ENCODE results near the gene KLHDC7B. TPM values are rescaled to one million over a fixed set of nuclear protein-coding genes. Genes with fewer than 3 reads are reported as not detected.

KLHDC7B gene
- total and polyA plus RNA-seq, 10 of the 15 experiments (the other 5 are each of a cell fraction or from before 2014, with no cell fraction given), result 0.05 to 2.2 (median 0.93) TPM; not detected in 2

- no TSS peak for BruUV-seq (replicated peaks)
Measured at GRCh38 chr22:50516891-50517290, 28.8 kb upstream of the KLHDC7B start.

More at GRCh38 chr22:50516891-50517290, 28.8 kb upstream of the KLHDC7B start:
- 85% methylated on average over 16 of the region's 16 CpGs for WGBS (ENCODE audit: insufficient coverage, insufficient replicate concordance, low lambda C conversion rate, missing lambda C conversion rate)
- Histone ChIP-seq H3K36me3 (ENCODE audit: control insufficient read depth in 2 of 2, insufficient read depth in 2 of 2, low read length in 1 of 2) (peaks cover 5 to 31% of the 10 kb centered on the region in 2 experiments; a peak in 3 of 4 replicates), H3K4me3 (no peak overlapping the region), H3K27me3 (replicated peaks in 1 of 2; ENCODE audit: control insufficient read depth in 2 of 2, insufficient read depth in 2 of 2, low read length in 1 of 2) (no peaks in the 10 kb centered on the region), H4K20me1 (ENCODE audit: control insufficient read depth, insufficient read depth) (no peaks in the 10 kb centered on the region), H3K79me2 (ENCODE audit: control insufficient read depth, insufficient read depth, low read length) (peaks cover 21% of the 10 kb centered on the region), H3K27ac (ENCODE audit: control insufficient read depth, insufficient read depth) (no peak overlapping the region), H3K9ac (ENCODE audit: control insufficient read depth, insufficient read depth, low read length) (no peak overlapping the region), H3K4me1 (ENCODE audit: control insufficient read depth, insufficient read depth, low read length) (no peaks in the 10 kb centered on the region; the same call in 1 of the 2 replicates), H3K9me3 (replicated peaks; ENCODE audit: control insufficient read depth, insufficient read depth, low read length) (no peaks in the 10 kb centered on the region), H3K4me2 (ENCODE audit: control insufficient read depth, insufficient read depth) (no peak overlapping the region), H2AFZ (ENCODE audit: control insufficient read depth, low read depth, low read length) (no peak overlapping the region)
- intact Hi-C loops (cut with micrococcal nuclease; ENCODE audit: unreplicated experiment), result no loop called here
- in situ Hi-C loops (cut with MboI), result no loop called here
- RAD21 ChIA-PET (ENCODE audit: unreplicated experiment), result interaction anchor here (1.3 kb wide), 1 partner anchor 9 kb away, joined by 3 read pairs; no protein-coding TSS in a partner anchor
- SMC1A ChIA-PET (ENCODE audit: uncharacterized antibody, unreplicated experiment), result no interaction called here
- TF ChIP-seq POLR2AphosphoS5 (IDR thresholded peaks at IDR 0.05; ENCODE audit: low read length), result 0 out of 2 replicates have a peak, but pooled peaks have one; percentile 1
- no peak for TF ChIP-seq SREBF2 (IDR thresholded peaks at IDR 0.05; ENCODE audit: low read length)
- TF ChIP-seq IRF5 (IDR thresholded peaks at IDR 0.05; ENCODE audit: borderline replicate concordance), result no peak
- POLR2A ChIA-PET, result interaction anchor here (0.5 kb wide), 1 partner anchor 26 kb away, joined by 3 read pairs; no protein-coding TSS in a partner anchor
- FAIRE-seq, result no peak
- CTCF ChIA-PET, result no interaction called here
- DNase-seq (ENCODE audit: low read depth, low spot score), result no peak
- no peak for ATAC-seq

All from GM12878 (cell line).